Kidney (tissue), 14 donors: ENCODE results near the gene RPTOR. TPM values are rescaled to one million over a fixed set of nuclear protein-coding genes. Genes with fewer than 3 reads are reported as not detected.

Experiments used
- DNase-seq, 5 donors: peaks; one replicate each; pipeline ENCODE4 v3.0.0-alpha.2; 2013 to 2020
- FAIRE-seq: peaks from 2 replicates; lab custom pipeline; 2012; peaks lifted over from hg19 to GRCh38; lab: Jason Lieb, UNC
- H3K27ac ChIP-seq, 2 donors: one replicate each; pipeline ENCODE4 v1.7.0; 2013; ENCODE audit warnings: low read depth in 2 of 2, low read length in 2 of 2, inconsistent platforms in 1 of 2
- H3K27me3 ChIP-seq: one replicate; pipeline ENCODE4 v1.7.1; 2013; ENCODE audit warnings: low read length, inconsistent platforms; ENCODE audit not compliant: control insufficient read depth, insufficient read depth
- H3K36me3 ChIP-seq, 3 donors: one replicate each; pipeline versions ENCODE4 v1.7.0 to v1.7.1; 2013; ENCODE audit warnings: low read length in 3 of 3, control low read depth in 1 of 3, inconsistent platforms in 1 of 3; ENCODE audit not compliant: insufficient read depth in 3 of 3, control insufficient read depth in 2 of 3
- H3K4me1 ChIP-seq, 3 donors: one replicate each; pipeline versions ENCODE4 v1.7.0 to v1.7.1; 2013; ENCODE audit warnings: low read length in 3 of 3, inconsistent platforms in 1 of 3, low read depth in 1 of 3; ENCODE audit not compliant: control insufficient read depth in 2 of 3, insufficient read depth in 2 of 3
- H3K4me3 ChIP-seq, 3 donors: one replicate each; pipeline versions ENCODE4 v1.7.0 to v1.8.1; 2013; ENCODE audit warnings: low read length in 3 of 3, control low read depth in 1 of 3, inconsistent platforms in 1 of 3
- H3K9ac ChIP-seq, 3 donors: one replicate each; pipeline versions ENCODE4 v1.7.0 to v1.7.1; 2013; ENCODE audit warnings: low read length in 3 of 3, control low read depth in 1 of 3, inconsistent platforms in 1 of 3
- H3K9me3 ChIP-seq, 3 donors: one replicate each; pipeline versions ENCODE4 v1.7.0 to v1.7.1; 2013; ENCODE audit warnings: low read length in 3 of 3, control low read depth in 1 of 3, inconsistent platforms in 1 of 3; ENCODE audit not compliant: control insufficient read depth in 2 of 3, insufficient read depth in 1 of 3
- CTCF ChIP-seq: IDR thresholded peaks from 3 replicates; pipeline ENCODE4 v1.5.1; 2012; ENCODE audit warnings: mild to moderate bottlenecking, moderate library complexity, borderline replicate concordance; ENCODE audit not compliant: insufficient read depth; ENCODE audit errors: extremely low read depth
- intact Hi-C: fragments of 100-400 bp; cut with DNase I; formaldehyde crosslinking; loops from one replicate; pipeline ENCODE4 v1.11.1; 2022
- polyA plus RNA-seq: library from polyadenylated mRNA; stranded (reverse); fragments of 350-450 nt; fragmentation: Illumina TruSeq; extraction: RNeasy Lipid Tissue Mini Kit (QIAGEN cat#74804); gene quantifications from one replicate; pipeline ENCODE4 v1.2.3, GENCODE V29; 2014; ENCODE audit warnings: low read depth, low replicate concordance; ENCODE audit not compliant: insufficient read depth
- total RNA-seq: library from RNA; stranded (reverse); fragmentation: NEBNext Ultra II Directional; extraction: Animal tissue kit (Norgen Biotek cat#: 25700); gene quantifications from one replicate; pipeline ENCODE4 v1.2.1, GENCODE V29; 2021
- donor health status: control.
- donor health status: control.
- donor health status: control.
- donor health status: control.
- donor health status: control.
- donor health status: DM: yes; HTN: yes; CAD: no.
- donor health status: Normal renal cell carcinoma (clear cell type).

RPTOR gene
- total and polyA plus RNA-seq, 2 donors from 2014 or later = 5.5 to 37.6 TPM

- no peaks in the 10 kb centered on the region for H3K9me3 ChIP-seq
- no peaks in the 10 kb centered on the region for H3K27me3 ChIP-seq
- TF ChIP-seq CTCF = no peak
- H3K36me3 ChIP-seq = peaks cover 0 to 4% (median 0%) of the 10 kb centered on the region in 3 donors
- no peak for FAIRE-seq
- H3K9ac ChIP-seq = no peak overlapping the region
- no peak overlapping the region for H3K4me3 ChIP-seq
- no peaks in the 10 kb centered on the region for H3K4me1 ChIP-seq
- intact Hi-C loops = no loop called here
- DNase-seq = peak in 1 of 5 donors; percentile 27
- no peak overlapping the region for H3K27ac ChIP-seq
Measured at GRCh38 chr17:80750263-80750662, 205.6 kb downstream of the RPTOR start.

DNA sequence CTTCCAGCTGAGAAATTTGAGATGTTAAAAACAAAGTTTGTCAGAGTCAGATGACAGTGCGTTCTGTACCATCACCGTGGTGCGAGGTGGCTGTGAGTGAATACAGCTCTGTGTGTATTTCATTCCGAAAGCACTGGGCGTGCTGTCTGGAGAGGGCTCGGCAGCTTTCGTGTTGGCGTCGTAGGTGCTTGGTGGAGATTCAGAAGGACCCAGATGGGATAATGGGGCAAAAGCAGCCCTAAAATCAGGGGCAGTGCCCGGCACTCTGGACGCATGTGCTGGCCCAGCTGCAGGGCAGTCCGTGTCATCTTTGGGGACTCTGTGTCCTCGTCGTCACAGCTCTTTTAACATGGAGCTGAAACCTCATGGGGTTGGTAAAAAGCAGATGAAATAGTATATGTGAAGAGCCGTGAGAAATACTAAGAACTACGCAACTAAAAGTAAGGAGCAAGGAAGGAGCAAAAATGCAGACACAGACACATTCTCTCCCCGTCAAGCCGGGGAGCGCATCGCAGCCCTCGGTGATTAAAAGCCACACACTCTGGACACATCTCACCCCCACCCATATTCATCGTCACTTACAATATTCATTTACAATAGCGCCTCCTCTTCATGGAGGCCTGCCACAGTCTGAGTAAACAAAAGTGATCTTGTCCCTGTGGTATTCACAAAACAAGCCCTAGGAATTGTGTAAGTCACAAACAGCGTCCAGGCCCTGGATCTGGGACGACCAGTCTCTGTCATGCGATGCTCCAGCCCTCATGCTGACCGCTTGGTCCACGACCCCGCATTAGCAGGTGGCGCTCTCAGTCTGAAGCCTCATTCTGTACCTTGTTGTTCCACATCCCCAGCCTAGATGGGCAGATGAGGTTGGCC is 206.7 kb downstream of the RPTOR start:
- H3K9me3 ChIP-seq = no peaks in the 10 kb centered on the region
- TF ChIP-seq CTCF = no peak
- intact Hi-C loops = no loop called here
- no peaks in the 10 kb centered on the region for H3K4me1 ChIP-seq
- H3K4me3 ChIP-seq = no peak overlapping the region
- FAIRE-seq (no peak), DNase-seq (peak in 3 of 5 donors; percentile 52 to 61 (median 54))
- H3K36me3 ChIP-seq = peaks cover 0 to 4% (median 0%) of the 10 kb centered on the region in 3 donors
- no peak overlapping the region for H3K9ac ChIP-seq
- H3K27ac ChIP-seq = no peak overlapping the region
- no peaks in the 10 kb centered on the region for H3K27me3 ChIP-seq

DNA sequence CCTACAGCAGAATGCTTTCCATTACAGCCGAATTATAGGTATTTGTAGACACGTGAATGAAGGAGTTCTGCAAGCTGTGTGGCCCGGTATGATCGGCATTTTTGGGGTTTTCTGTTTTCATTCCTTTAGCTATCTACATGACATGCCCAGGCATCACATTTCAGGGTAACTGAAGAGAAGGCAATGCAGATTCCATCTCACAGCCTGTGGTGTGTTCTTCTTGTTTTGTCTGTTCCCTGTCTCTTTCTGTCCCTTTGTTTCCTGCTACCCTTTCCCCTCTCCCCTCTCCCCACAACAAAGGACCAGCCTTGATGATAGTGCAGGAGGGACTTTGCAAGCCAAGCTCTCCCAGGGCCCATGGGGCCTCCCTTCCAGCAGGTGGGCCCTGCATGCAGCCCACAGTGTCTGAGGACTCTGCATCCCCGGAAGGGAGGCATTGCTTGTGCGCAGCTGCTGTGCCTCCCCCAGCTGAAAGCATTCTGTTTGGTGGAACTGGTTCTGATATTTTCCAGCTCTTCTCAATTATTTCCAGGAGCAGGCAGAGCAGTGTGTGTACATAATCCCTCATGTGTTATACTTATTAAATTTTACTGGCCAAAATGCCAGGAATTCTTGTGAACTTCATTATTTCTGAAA is 207.4 kb downstream of the RPTOR start:
- DNase-seq = no peak
- no peak overlapping the region for H3K4me3 ChIP-seq
- peaks cover 0 to 4% (median 0%) of the 10 kb centered on the region in 3 donors for H3K36me3 ChIP-seq
- no peak for FAIRE-seq
- intact Hi-C loops = no loop called here
- no peak overlapping the region for H3K9ac ChIP-seq
- no peak for TF ChIP-seq CTCF
- H3K27me3 ChIP-seq = no peaks in the 10 kb centered on the region
- no peak overlapping the region for H3K27ac ChIP-seq
- H3K9me3 ChIP-seq = no peaks in the 10 kb centered on the region
- H3K4me1 ChIP-seq = no peaks in the 10 kb centered on the region
